Progenitor cell of endocrine pancreas (in vitro differentiated cells): ENCODE measurements around the gene TGM6. TPM values are rescaled to one million over a fixed set of nuclear protein-coding genes. Genes with fewer than 3 reads are reported as not detected.
A peak's percentile ranks its signal among the peaks of the same experiment; 100 is the strongest.

Experiments
- DNase-seq: peaks from one replicate; pipeline ENCODE4 v3.0.0; 2021; ENCODE audit warnings: low spot score; ENCODE audit not compliant: unreplicated experiment
- H3K27ac Mint-ChIP-seq: 2 replicates; pipeline ENCODE4 v1.8.0; 2021; ENCODE audit warnings: mild to moderate bottlenecking, moderate library complexity, mixed read lengths
- H3K27me3 Mint-ChIP-seq: 2 replicates; pipeline ENCODE4 v1.8.0; 2021; ENCODE audit warnings: mixed read lengths
- H3K36me3 Mint-ChIP-seq: 2 replicates; pipeline ENCODE4 v1.8.0; 2022; ENCODE audit warnings: mixed read lengths; ENCODE audit not compliant: insufficient read depth
- H3K4me1 Mint-ChIP-seq: 2 replicates; pipeline ENCODE4 v1.8.0; 2021; ENCODE audit warnings: low read depth, mixed read lengths
- H3K4me3 Mint-ChIP-seq: 2 replicates; pipeline ENCODE4 v1.8.0; 2021; ENCODE audit warnings: low read depth, mild to moderate bottlenecking, moderate library complexity, mixed read lengths
- H3K9me3 Mint-ChIP-seq: 2 replicates; pipeline ENCODE4 v1.8.0; 2021; ENCODE audit warnings: low read depth, mixed read lengths
- CTCF ChIP-seq: fragments of 200-600 bp; sonication (generic); IDR thresholded peaks from one replicate; pipeline ENCODE4 v1.5.0; 2021; ENCODE audit warnings: antibody characterized with exemption, mild to moderate bottlenecking; ENCODE audit not compliant: unreplicated experiment
- total RNA-seq: library from RNA; stranded (reverse); gene quantifications from 2 replicates; pipeline ENCODE4 v1.2.1, GENCODE V29; 2021

TGM6 gene
- total RNA-seq, 1 donor from 2014 or later, result not detected

GRCh38 chr20:2446845-2447244, 66.1 kb downstream of the TGM6 start:
- H3K9me3 Mint-ChIP-seq, result no peaks in the 10 kb centered on the region
- peaks cover 2% of the 10 kb centered on the region for H3K4me1 Mint-ChIP-seq
- H3K4me3 Mint-ChIP-seq, result no peak overlapping the region
- peaks cover 4% of the 10 kb centered on the region for H3K27me3 Mint-ChIP-seq
- H3K36me3 Mint-ChIP-seq, result no peaks in the 10 kb centered on the region
- TF ChIP-seq CTCF, result no peak
- DNase-seq, result no peak
- H3K27ac Mint-ChIP-seq, result no peak overlapping the region

- no peak overlapping the region for H3K27ac Mint-ChIP-seq
- H3K4me1 Mint-ChIP-seq, result peaks cover 2% of the 10 kb centered on the region
- no peak for TF ChIP-seq CTCF
- H3K36me3 Mint-ChIP-seq, result no peaks in the 10 kb centered on the region
- no peak overlapping the region for H3K4me3 Mint-ChIP-seq
- peaks cover 4% of the 10 kb centered on the region for H3K27me3 Mint-ChIP-seq
- H3K9me3 Mint-ChIP-seq, result no peaks in the 10 kb centered on the region
- DNase-seq, result no peak
Observed at GRCh38 chr20:2449386-2449785, 68.7 kb downstream of the TGM6 start.

GRCh38 chr20:2451422-2451821, 70.7 kb downstream of the TGM6 start:
- no peaks in the 10 kb centered on the region for H3K9me3 Mint-ChIP-seq
- no peak overlapping the region for H3K27ac Mint-ChIP-seq
- H3K4me3 Mint-ChIP-seq, result no peak overlapping the region
- no peak for TF ChIP-seq CTCF
- H3K36me3 Mint-ChIP-seq, result no peaks in the 10 kb centered on the region
- H3K4me1 Mint-ChIP-seq, result peaks cover 2% of the 10 kb centered on the region
- no peak for DNase-seq
- peaks cover 4% of the 10 kb centered on the region for H3K27me3 Mint-ChIP-seq

- H3K27ac Mint-ChIP-seq, result no peak overlapping the region
- H3K36me3 Mint-ChIP-seq, result no peaks in the 10 kb centered on the region
- H3K4me3 Mint-ChIP-seq, result no peak overlapping the region
- H3K9me3 Mint-ChIP-seq, result no peaks in the 10 kb centered on the region
- peaks cover 4% of the 10 kb centered on the region for H3K27me3 Mint-ChIP-seq
- TF ChIP-seq CTCF, result peak; percentile 85
- H3K4me1 Mint-ChIP-seq, result no peaks in the 10 kb centered on the region
- DNase-seq, result peak; percentile 70
Observed at GRCh38 chr20:2451939-2452732, 71.4 kb downstream of the TGM6 start.

- DNase-seq, result no peak
- no peak overlapping the region for H3K27ac Mint-ChIP-seq
- peaks cover 1% of the 10 kb centered on the region for H3K36me3 Mint-ChIP-seq
- no peaks in the 10 kb centered on the region for H3K9me3 Mint-ChIP-seq
- H3K4me1 Mint-ChIP-seq, result no peaks in the 10 kb centered on the region
- no peak overlapping the region for H3K4me3 Mint-ChIP-seq
- no peak for TF ChIP-seq CTCF
- H3K27me3 Mint-ChIP-seq, result peaks cover 4% of the 10 kb centered on the region
Observed at GRCh38 chr20:2453792-2454191, 73.1 kb downstream of the TGM6 start.
